Measurements from ENCODE around the gene SSH2.
A peak's percentile ranks its signal among the peaks of the same experiment; 100 is the strongest.
"Not testable (repeated sequence)": the region's sequence is repeated elsewhere in the genome, so short reads cannot be mapped to it uniquely, and the experiment has no call there.

The SSH2 gene

GRCh38 chr17:29911641-29912177 is 18.3 kb downstream of the SSH2 start:
- Mint-ChIP-seq H3K36me3 (ENCODE audit: low read depth) (no peaks in the 10 kb centered on the region), H3K27me3 (no peaks in the 10 kb centered on the region), H3K4me3 (no peak overlapping the region), H3K4me1 (ENCODE audit: low read depth) (no peaks in the 10 kb centered on the region), H3K27ac (no peak overlapping the region), H3K9me3 (no peaks in the 10 kb centered on the region)
- intact Hi-C loops (cut with micrococcal nuclease): no loop called here

DNA sequence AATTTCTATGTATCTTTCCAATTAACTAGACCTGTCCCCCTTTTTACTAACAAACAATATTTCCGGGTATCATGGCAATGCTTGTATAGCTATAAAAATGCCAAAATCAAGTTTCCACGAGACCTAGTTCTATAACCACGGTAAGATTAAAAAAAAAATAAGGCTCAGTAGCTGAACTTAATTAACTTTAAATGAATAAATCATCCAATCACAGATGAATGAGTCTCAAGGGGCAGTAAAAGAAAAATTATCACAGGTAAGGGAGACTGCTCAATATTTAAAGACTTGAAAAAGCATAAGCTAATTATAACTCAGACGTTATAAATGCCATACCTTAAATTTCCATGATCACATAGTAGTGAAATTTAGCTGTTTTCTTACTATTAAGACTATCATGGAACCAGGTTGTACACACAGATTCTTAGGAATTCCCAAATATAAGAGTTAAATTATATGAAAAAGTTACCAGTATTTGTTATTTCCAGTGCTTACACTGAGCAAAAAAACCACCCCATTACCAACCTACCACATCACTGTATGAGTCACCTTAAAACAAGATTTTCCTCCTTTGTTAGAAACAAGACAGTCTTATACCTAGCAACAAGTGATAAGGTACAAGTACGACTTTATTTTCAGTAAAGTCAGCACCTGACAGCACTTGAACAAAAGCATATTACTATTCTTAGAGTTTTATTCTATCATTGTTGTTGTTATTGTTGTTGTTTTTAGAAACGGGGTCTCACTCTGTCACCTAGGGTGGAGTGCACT is 20.6 kb downstream of the SSH2 start:
- Mint-ChIP-seq H3K27me3 (no peaks in the 10 kb centered on the region), H3K4me3 (no peak overlapping the region), H3K27ac (no peak overlapping the region), H3K4me1 (ENCODE audit: low read depth) (peaks cover 6% of the 10 kb centered on the region), H3K36me3 (ENCODE audit: low read depth) (peaks cover 8% of the 10 kb centered on the region), H3K9me3 (peaks cover 16% of the 10 kb centered on the region)
- intact Hi-C loops (cut with micrococcal nuclease): no loop called here

- H3K27me3 Mint-ChIP-seq: no peaks in the 10 kb centered on the region
- H3K4me3 Mint-ChIP-seq: no peak overlapping the region
- peaks cover 8% of the 10 kb centered on the region for H3K36me3 Mint-ChIP-seq (ENCODE audit: low read depth)
- peaks cover 14% of the 10 kb centered on the region for H3K4me1 Mint-ChIP-seq (ENCODE audit: low read depth)
- H3K27ac Mint-ChIP-seq: no peak overlapping the region
- H3K9me3 Mint-ChIP-seq: peaks cover 16% of the 10 kb centered on the region
- intact Hi-C loops (cut with micrococcal nuclease): no loop called here
Measured at GRCh38 chr17:29906969-29907368, 23.1 kb downstream of the SSH2 start.

DNA sequence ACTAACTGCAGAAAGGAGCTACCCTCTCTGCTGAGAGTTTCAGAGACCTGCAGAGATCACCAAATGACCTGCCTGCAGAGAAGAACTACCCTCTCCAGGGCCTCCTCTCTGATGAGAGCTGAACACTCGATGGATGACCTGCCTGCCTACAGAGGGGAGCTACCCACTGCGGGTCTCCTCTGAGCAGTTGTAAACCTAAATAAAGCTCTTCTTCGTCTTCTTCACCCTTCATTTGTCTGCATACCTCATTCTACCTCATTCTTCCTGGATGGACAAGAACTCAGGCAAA is 24.2 kb downstream of the SSH2 start:
- Mint-ChIP-seq H3K4me3 (no peak overlapping the region), H3K9me3 (peaks cover 16% of the 10 kb centered on the region), H3K27ac (no peak overlapping the region), H3K4me1 (ENCODE audit: low read depth) (peaks cover 21% of the 10 kb centered on the region), H3K36me3 (ENCODE audit: low read depth) (peaks cover 8% of the 10 kb centered on the region), H3K27me3 (no peaks in the 10 kb centered on the region)
- intact Hi-C loops (cut with micrococcal nuclease): no loop called here

GRCh38 chr17:29905086-29905878 is 24.7 kb downstream of the SSH2 start:
- Mint-ChIP-seq H3K27me3 (no peaks in the 10 kb centered on the region), H3K4me1 (ENCODE audit: low read depth) (peaks cover 21% of the 10 kb centered on the region), H3K4me3 (no peak overlapping the region), H3K36me3 (ENCODE audit: low read depth) (peaks cover 8% of the 10 kb centered on the region), H3K9me3 (peaks cover 16% of the 10 kb centered on the region), H3K27ac (no peak overlapping the region)
- intact Hi-C loops (cut with micrococcal nuclease): no loop called here

DNA sequence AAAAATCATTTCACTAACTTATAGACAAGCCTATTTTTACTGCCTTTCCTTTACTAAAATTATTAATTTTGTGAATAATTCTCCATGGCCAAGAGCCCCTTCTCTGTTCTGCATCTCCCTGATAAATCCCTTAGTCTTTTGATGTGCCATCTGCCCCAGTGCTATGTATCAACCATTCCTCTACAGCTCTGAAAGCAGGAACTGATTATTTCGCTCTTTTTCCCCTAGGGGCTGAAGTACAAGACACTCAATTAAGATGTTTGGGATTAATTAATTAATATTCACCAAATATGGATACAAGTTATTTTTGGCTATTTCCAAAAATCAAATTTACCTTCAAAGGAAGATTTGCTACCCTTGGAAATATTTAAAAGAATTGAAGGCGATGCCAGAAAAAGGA is 26.6 kb downstream of the SSH2 start:
- peaks cover 16% of the 10 kb centered on the region for H3K9me3 Mint-ChIP-seq
- no peak overlapping the region for H3K4me3 Mint-ChIP-seq
- H3K27me3 Mint-ChIP-seq: no peaks in the 10 kb centered on the region
- peaks cover 8% of the 10 kb centered on the region for H3K36me3 Mint-ChIP-seq (ENCODE audit: low read depth)
- peaks cover 21% of the 10 kb centered on the region for H3K4me1 Mint-ChIP-seq (ENCODE audit: low read depth)
- no peak overlapping the region for H3K27ac Mint-ChIP-seq
- intact Hi-C loops (cut with micrococcal nuclease): no loop called here

- intact Hi-C loops (cut with micrococcal nuclease); H3K36me3 Mint-ChIP-seq (ENCODE audit: low read depth); H3K27ac Mint-ChIP-seq; H3K27me3 Mint-ChIP-seq; H3K4me3 Mint-ChIP-seq: not testable (repeated sequence)
- Mint-ChIP-seq H3K4me1 (ENCODE audit: low read depth) (peaks cover 20% of the 10 kb centered on the region), H3K9me3 (peaks cover 10% of the 10 kb centered on the region)
Measured at GRCh38 chr17:29897136-29897535, 32.9 kb downstream of the SSH2 start.

DNA sequence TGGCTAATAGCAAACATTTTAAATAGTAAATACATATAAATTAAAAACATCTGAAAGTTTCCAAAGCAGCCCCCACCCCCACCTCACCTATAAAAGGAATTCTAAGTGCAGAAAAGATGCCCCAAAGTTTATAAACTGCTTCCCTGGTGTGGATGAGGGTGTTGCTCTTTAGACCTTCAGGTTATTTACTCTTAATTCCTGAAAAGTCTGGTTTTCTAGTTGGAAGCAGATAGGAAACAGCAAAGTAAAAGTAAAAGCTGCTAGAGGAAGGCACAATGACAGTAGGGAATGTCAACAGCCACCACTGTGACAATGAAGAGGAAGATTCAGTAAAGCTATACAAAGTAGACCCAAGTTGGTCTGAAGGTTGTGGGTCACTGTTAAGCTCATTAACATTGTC is 37.8 kb downstream of the SSH2 start:
- Mint-ChIP-seq H3K4me1 (ENCODE audit: low read depth) (peaks cover 13% of the 10 kb centered on the region), H3K4me3 (no peak overlapping the region), H3K27me3 (no peaks in the 10 kb centered on the region), H3K9me3 (peaks cover 5% of the 10 kb centered on the region), H3K27ac (no peak overlapping the region), H3K36me3 (ENCODE audit: low read depth) (no peaks in the 10 kb centered on the region)
- intact Hi-C loops (cut with micrococcal nuclease): no loop called here

DNA sequence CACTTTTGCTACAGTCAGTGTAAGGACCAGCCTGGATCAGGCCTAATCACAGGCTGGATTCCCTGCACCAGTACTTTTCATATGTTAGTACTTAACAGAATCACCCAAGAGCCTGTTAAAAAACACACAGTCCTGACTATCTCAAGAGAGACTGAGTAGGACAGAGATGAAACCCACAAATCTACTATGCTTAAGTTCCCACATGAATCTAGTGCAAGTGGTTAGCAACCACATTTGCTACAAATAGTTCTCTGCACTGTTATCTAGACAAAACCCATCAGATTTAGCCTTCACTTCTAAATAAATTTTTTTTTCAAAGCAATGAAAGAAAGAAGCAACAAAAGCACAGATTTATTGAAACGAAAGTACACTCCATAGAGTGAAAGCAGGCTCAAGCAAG is 38.9 kb downstream of the SSH2 start:
- Mint-ChIP-seq H3K36me3 (ENCODE audit: low read depth) (no peaks in the 10 kb centered on the region), H3K4me1 (ENCODE audit: low read depth) (peaks cover 14% of the 10 kb centered on the region), H3K27me3 (no peaks in the 10 kb centered on the region), H3K27ac (no peak overlapping the region), H3K4me3 (no peak overlapping the region), H3K9me3 (no peaks in the 10 kb centered on the region)
- intact Hi-C loops (cut with micrococcal nuclease): no loop called here

GRCh38 chr17:29885031-29885640 is 44.9 kb downstream of the SSH2 start:
- Mint-ChIP-seq H3K4me3 (no peak overlapping the region), H3K27me3 (no peaks in the 10 kb centered on the region), H3K9me3 (no peaks in the 10 kb centered on the region), H3K27ac (peak overlapping the region; percentile 31), H3K36me3 (ENCODE audit: low read depth) (no peaks in the 10 kb centered on the region), H3K4me1 (ENCODE audit: low read depth) (peaks cover 28% of the 10 kb centered on the region)
- intact Hi-C loops (cut with micrococcal nuclease): no loop called here

GRCh38 chr17:29883497-29883896 is 46.5 kb downstream of the SSH2 start:
- Mint-ChIP-seq H3K9me3 (no peaks in the 10 kb centered on the region), H3K4me1 (ENCODE audit: low read depth) (peaks cover 28% of the 10 kb centered on the region), H3K27ac (no peak overlapping the region), H3K4me3 (no peak overlapping the region), H3K36me3 (ENCODE audit: low read depth) (no peaks in the 10 kb centered on the region), H3K27me3 (no peaks in the 10 kb centered on the region)
- intact Hi-C loops (cut with micrococcal nuclease): no loop called here

DNA sequence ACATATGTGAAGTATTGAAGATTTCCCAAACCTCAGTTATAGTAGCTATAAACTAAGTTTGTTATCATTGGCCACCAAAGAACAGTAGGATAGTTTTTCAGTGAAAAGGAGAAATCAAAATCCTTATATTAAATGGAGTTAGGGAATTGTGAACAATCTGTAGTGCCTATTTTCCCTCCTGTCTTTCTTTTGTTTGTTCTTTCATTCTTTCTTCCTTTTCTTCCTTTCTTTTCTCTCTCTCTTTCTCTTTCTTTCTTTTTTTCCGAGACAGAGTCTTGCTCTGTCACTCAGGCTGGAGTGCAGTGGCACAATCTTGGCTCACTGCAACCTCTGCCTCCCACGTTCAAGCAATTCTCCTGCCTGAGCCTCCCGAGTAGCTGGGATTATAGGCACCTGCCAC is 48.8 kb downstream of the SSH2 start:
- Mint-ChIP-seq H3K36me3 (ENCODE audit: low read depth) (no peaks in the 10 kb centered on the region), H3K9me3 (no peaks in the 10 kb centered on the region), H3K27me3 (no peaks in the 10 kb centered on the region), H3K4me3 (no peak overlapping the region), H3K4me1 (ENCODE audit: low read depth) (peaks cover 28% of the 10 kb centered on the region), H3K27ac (no peak overlapping the region)
- intact Hi-C loops (cut with micrococcal nuclease): no loop called here

DNA sequence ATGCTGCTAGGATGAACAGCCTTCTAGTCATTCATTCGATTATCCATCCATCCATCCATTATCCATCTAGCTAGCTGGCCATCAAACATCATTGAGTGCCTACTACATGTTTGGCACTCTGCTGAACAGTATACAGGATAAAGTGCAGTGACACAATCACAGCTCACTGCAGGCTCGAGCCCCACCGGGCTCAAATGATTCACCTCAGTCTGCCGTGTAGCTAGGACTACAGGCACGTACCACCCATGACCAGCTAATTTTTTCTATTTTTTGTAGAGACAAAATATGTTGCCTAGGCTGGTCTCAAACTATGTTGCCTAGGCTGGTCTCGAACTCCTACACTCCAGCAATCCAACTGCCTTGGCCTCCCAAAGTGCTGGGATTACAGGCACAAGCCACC is 50.0 kb downstream of the SSH2 start:
- no peak overlapping the region for H3K27ac Mint-ChIP-seq

DNA sequence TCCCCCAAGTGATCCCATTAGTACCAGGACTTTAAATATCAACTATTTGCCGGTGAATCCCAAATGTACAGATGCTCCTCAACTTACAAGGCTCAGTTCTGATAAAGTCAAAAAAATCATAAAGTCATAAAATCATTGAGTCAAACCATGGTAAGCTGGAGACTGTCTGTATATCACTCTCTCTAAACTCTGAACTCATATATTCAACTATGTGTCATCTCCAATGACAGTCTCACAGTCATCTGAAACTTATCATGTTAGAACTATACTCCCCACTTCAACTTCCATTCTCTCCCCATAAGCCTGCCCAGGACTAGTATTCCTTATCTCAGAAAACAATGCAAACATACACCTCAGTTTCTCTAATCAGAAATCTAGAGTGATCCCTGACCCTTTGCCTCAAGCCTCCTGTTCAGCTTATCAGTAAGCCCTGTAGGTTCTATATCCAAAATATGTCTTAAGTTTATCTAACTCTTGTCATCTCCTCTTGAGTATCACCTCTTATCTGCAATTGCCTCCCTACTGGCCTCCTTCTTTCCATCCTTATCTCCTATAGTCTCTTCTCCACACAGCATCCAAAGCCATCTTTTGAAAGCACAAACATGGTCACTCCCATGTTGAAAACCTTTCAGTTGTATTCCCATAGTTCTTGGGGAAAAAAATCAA is 55.0 kb downstream of the SSH2 start:
- no peaks in the 10 kb centered on the region for H3K27me3 Mint-ChIP-seq
- H3K27ac Mint-ChIP-seq: no peak overlapping the region
- H3K9me3 Mint-ChIP-seq: no peaks in the 10 kb centered on the region
- H3K4me1 Mint-ChIP-seq (ENCODE audit: low read depth): peaks cover 18% of the 10 kb centered on the region
- H3K36me3 Mint-ChIP-seq (ENCODE audit: low read depth): no peaks in the 10 kb centered on the region
- intact Hi-C loops (cut with micrococcal nuclease): no loop called here
- no peak overlapping the region for H3K4me3 Mint-ChIP-seq

More for the DNA sequence above, 50.0 kb downstream of the SSH2 start:
- H3K27me3 Mint-ChIP-seq: no peaks in the 10 kb centered on the region
- H3K36me3 Mint-ChIP-seq (ENCODE audit: low read depth): no peaks in the 10 kb centered on the region
- H3K9me3 Mint-ChIP-seq: no peaks in the 10 kb centered on the region
- H3K4me1 Mint-ChIP-seq (ENCODE audit: low read depth): peaks cover 23% of the 10 kb centered on the region
- intact Hi-C loops (cut with micrococcal nuclease): no loop called here
- no peak overlapping the region for H3K4me3 Mint-ChIP-seq
